GM08714 (cell line): ENCODE measurements around the gene FAM187B.
"Not testable (repeated sequence)": the region's sequence is repeated elsewhere in the genome, so short reads cannot be mapped to it uniquely, and the experiment has no call there.

Experiments
- H3K4me3 ChIP-seq: fragments of 200-500 bp; sonication (Bioruptor generic); 2 replicates; pipeline ENCODE4 v1.5.1; 2014; ENCODE audit warnings: mild to moderate bottlenecking, low read length, inconsistent platforms
- ZNF274 ChIP-seq: IDR thresholded peaks from 2 replicates; pipeline ENCODE4 v1.6.1; 2012; ENCODE audit warnings: mild to moderate bottlenecking, low read depth, low read length

FAM187B gene

DNA sequence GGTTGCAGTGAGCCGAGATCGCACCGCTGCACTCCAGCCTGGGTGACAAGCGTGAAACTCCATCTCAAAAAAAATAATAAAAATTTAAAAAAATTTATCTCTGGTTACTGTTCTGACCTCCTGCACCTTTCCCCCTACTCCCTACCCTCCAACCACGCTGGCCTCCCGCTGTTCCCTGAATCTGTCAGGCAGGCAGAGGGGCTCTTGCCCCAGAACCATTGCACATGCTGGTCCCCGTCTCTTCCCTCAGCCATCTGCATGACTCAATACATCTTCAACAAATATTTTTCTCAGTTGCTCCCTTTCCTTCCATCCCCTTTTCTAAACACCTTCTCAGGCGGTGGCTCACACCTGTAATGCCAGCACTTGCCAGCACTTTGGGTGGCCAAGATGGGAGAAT lies 1.1 kb upstream of the FAM187B start:
- no peak overlapping the region for H3K4me3 ChIP-seq
- TF ChIP-seq ZNF274, result no peak

DNA sequence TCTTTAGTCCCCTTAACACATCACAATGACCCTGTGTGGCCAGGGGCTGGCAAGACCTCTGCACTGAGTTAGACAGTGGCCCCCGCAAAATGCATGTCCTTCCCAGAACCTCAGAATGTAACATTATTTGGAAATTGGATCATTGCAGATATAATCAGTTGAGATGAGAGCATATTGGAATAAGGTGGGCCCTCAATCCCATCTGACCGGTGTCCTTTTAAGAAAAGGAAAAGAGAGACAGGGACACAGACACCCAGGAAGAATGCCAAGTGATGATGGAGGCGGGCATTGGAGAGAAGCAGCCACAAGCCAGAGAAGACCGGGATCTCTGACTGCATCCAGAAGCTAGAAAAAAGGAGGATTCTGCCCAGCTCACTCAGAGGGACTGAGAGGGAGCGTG lies 1.8 kb downstream of the FAM187B start:
- H3K4me3 ChIP-seq, result no peak overlapping the region
- no peak for TF ChIP-seq ZNF274

DNA sequence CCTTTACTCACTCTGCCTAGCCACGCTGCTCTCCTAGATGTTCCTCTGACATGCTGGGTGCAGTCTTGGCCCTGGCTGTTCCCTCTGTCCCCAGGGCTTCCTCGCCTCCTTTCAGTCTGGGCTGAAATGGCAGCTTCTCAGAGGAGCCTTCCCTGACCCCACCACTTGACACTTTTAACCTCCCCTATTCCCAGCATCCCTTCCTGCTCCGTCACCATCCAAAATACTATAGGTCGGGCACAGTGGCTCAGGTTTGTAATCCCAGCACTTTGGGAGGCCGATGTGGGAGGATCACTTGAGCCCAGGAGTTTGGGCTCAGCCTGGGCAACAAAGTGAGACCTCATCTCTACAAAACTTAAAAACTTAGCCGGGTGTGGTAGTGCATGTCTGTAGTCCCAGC lies 2.6 kb downstream of the FAM187B start:
- H3K4me3 ChIP-seq, result no peak overlapping the region
- no peak for TF ChIP-seq ZNF274

DNA sequence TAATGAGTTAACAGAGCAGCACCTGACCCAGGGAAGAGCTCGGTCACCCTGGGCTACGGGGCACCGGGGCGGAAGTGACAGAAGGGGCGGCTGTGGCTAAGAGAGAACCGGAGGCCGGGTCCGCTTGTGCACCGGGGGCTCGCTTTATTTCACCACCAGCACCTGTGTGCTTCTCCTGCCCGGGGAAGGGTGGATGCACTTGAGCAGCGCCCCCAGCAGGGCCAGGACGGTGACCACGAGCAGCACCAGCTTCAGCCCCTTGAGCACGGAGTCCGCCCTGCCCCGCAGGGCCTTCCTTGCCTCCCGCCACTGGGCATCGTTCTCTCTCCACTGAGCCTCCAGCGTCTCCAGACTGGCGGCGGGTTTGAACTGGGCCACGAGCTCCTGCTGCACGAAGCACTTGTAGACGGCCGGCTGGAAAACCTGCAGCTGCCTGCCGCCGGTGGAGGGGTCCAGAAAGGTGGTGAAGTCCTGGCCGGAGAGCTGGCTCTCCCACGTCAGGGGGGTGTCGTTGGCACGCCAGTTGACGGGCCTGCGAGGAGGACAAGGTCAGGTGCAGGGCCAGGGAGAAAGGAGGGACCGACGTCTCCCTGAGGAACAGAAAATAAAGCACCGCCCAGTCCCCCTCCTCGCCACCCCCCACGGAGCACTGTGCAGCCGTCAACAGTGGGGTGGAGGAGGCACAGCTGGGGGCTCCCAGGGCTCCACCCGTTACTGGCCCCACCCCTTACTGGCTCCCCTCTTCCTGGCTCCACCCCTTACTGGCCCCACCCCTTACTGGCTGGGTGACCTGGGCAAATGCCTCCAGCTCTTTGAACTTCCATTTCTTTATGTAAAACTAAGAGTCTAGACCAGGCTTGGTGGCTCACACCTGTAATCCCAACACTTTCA lies 3.6 kb downstream of the FAM187B start:
- TF ChIP-seq ZNF274, result no peak
- no peak overlapping the region for H3K4me3 ChIP-seq

DNA sequence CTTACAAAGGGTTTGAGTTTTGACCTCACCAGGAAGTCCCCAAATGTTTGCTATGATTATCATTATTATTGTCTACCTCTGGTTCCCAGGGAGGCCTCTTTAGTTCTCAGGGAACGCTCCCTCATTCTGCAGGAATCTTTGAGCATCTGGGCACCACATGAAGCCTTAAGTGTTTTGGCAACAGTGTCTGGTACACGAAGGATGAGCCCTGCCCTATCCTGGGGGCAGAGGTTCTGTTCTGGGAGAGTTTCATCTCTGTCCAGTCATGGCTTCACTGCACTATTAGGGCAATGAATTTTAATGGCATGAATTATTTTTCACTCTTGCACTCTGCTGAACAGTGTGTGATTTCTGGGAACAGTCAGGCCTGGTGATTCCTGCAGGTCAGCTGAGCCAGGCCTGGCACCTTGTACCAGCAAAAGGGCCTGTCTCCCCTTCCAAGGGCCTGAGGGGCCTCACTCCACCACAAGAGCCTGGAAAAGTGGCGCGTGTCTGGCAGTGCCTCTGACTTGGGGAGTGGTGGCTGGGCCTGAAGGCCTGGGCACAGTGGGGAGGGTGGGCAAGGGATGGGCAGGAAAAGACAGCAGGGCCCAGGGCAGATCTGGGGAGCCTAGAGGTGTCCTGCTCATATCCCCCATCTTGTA lies 4.6 kb downstream of the FAM187B start:
- no peak overlapping the region for H3K4me3 ChIP-seq
- no peak for TF ChIP-seq ZNF274

DNA sequence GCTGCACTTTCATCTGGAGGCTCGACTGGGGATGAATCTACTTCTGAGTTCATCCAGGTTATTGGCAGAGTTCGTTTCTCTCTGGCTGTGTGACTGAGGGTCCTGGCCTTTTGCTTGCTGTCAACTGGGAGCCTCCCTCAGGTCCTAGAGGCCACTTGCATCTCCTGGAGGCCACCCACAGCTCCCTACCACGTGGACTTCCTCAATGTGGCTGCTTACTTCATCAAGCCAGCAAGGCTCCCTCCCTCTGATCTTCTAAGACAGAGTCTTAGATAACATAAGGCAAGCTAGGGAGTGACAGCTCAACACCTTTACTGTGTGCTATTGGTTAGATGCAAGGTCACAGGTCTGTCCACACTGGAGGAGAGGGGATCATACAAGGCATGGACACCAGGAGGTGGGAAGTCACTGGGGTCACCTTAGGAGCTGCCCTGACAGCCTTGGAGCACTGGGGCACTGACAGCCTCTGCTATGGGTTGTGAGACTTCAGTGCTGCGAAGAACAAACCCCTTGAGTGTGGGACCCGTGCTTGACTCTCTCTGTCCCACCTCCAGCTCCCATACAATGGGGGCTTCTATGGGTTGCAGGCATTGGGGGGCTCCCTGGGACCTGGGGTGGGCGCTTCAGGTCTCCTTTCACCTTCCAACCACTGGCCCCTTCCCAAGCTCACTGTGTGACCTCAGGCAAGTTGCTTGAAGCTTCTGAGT lies 5.3 kb downstream of the FAM187B start:
- no peak overlapping the region for H3K4me3 ChIP-seq

DNA sequence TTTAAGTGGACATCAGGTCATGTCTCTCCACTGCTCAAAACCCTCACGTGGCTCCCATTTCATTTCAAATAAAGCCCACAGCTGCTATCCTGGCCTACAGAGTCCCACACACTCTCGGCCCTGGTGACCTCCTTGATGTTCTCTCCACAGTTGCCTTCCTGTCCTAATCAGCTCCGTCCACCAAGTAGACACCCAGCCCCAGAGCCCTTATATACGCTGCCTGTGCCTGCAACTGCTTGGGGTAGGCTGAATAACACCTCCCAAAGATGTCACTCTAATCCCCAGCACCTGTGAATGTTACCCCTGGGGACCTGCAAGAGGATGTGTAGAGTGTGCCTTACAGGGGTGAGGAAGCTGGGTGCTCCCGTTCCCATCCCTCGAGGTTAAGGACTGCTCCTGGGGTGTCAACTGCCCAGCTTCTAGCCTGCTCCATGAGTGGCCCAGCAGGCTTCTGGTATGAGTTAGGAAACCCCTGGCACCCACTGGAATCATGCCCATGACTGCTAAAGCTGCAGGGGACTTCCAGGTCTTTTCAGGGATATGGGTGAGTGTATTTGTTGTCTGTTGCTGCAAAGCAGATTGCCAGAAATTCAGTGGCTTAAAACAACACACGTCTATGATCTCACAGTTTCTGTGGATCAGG lies 6.0 kb downstream of the FAM187B start:
- H3K4me3 ChIP-seq, result no peak overlapping the region
- TF ChIP-seq ZNF274, result no peak

More for the DNA sequence above, 5.3 kb downstream of the FAM187B start:
- no peak for TF ChIP-seq ZNF274

DNA sequence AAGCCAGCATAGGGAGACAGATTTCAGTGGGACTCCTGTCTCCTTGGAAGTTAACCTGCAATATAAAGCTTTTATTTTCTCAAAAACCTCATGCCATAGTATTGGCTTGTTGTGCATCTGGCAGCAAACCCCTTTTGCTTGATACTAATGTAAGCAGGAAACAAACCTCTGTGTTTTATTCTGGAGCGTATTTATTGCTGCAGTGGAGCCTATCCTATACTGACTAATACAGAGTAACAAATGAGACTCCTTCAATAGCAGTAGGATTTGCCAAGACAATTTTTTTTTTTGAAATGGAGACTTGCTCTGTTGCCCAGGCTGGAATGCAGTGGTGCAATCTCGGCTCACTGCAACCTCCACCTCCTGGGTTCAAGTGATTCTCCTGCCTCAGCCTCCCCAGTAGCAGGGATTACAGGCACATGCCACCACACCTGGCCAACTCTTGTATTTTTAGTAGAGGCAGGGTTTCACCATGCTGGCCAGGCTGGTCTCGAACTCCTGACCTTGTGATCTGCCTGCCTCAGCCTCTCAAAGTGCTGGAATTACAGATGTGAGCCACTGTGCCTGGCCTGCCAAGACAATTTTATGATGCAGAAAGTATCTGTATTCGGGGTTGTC lies 7.5 kb downstream of the FAM187B start:
- not testable (repeated sequence) for H3K4me3 ChIP-seq

DNA sequence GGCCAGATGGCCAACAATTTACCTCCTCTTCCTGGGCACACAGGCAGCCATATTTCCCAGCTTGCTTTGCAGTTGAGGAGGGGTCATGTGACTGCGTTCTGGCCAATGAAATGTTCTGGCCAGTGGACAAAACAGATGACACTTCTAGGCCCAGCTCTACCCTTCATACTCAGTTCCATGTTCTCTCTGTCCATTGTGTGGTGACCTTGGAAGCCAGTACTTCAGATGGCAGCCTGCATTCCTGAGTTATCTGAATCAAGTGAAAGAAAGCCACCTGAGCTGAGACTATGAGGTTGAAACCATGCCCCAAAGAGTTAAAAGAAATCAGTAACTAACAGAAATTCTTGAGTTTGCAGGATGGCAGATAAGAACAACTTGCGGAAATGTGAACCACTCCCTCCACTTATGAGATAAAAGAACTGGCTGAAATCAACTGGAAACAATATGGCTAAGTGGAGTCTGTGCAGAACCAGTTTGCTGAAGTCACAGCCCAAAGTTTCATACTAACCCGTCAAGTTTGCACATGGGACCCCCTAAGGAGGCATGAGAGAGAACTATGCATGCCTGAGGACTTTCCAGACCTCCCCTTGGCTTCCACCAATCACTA lies 8.1 kb downstream of the FAM187B start:
- H3K4me3 ChIP-seq, result no peak overlapping the region

DNA sequence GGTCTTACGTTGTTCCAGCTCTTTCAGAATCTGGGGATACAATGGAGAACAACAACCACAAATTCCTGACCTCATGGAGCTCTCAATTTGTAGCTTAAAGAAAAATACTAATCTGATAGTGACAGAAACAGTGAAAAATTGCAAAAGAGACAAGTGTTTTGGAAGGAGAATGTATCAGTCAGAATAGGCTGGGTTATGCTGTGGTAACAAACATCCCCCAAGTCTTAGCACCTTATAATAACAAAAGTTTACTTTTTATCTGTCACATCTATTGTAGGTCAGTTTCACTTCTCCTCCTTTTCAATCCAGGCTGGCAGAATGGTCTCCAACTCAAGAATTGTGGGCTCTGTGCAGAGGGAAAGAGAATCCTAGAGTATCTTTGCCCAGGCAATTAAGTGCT lies 9.5 kb downstream of the FAM187B start:
- no peak for TF ChIP-seq ZNF274
- no peak overlapping the region for H3K4me3 ChIP-seq

More for the DNA sequence above, 8.1 kb downstream of the FAM187B start:
- no peak for TF ChIP-seq ZNF274

DNA sequence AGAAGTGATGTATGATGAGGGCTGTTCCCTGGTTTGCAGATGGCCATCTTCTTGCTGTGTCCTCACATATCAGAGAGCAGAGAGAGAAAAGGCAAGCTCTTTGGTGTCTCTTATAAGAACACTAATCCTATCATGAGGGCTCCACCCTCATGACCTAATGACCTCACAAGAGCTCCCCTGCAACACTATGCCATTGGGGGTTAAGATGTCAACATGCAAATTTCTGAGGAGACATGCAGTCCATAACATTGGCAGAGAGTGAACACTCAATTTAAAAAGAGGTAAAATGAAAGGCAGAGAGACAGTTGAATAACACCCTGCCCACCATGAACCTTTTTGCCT lies 10.9 kb downstream of the FAM187B start:
- H3K4me3 ChIP-seq, result no peak overlapping the region
- no peak for TF ChIP-seq ZNF274

DNA sequence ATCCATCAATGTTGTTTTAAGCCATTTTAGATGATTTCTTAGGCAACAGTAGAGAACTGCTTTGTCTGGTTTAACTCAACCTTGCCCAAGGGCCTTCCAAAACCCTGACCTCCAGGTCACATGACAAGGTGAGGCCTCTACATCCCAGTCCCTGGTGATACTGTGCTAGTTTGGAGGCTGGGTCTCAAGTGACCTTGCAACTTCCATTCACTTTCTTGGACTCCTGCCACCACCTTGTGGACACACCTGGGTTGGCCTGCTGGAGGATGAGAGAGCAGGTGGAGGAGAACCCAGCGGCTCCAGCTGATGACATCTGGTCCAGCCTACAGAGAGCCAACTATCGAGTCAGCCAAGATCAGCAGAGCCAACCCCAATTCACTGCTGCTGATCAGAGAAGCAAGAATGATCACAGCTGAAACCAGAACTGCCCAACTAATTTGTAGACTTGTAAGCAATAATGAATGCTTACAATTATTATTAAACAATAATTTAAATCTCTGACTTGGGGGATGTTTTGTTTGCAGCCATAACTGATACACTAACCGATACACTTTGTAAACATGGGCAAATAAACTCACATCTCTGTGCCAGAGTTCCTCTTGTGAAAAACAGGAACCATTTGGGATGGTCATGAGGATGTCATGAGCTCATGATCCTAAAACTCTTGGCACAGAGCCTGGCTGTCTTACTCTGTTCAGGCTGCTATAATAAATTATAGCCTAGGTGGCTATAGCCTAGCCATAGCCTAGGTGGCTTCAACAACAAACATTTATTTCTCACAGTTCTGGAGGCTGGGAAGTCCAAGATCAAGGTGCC lies 11.5 kb downstream of the FAM187B start:
- TF ChIP-seq ZNF274, result no peak
- no peak overlapping the region for H3K4me3 ChIP-seq
